GM18951 (cell line): ENCODE measurements around the gene SF3B3.
"Not testable (repeated sequence)": the region's sequence is repeated elsewhere in the genome, so short reads cannot be mapped to it uniquely, and the experiment has no call there.

Source experiments
- POLR2A ChIP-seq: IDR thresholded peaks from 4 replicates; pipeline ENCODE4 v1.6.1; 2011; ENCODE audit warnings: mild to moderate bottlenecking; ENCODE audit not compliant: insufficient read length, insufficient read depth; ENCODE audit errors: extremely low read depth
- in situ Hi-C: fragments of 300-500 bp; cut with MboI; formaldehyde crosslinking; loops from one replicate; pipeline ENCODE4 v1.12.0; 2022; ENCODE audit warnings: low sequenced_read_pairs, mixed read lengths, inconsistent platforms; ENCODE audit not compliant: unreplicated experiment

SF3B3 gene

GRCh38 chr16:70523076-70523742 lies 407 bp upstream of the SF3B3 start, which contains the start of gene COG4:
Gene COG4, minus strand, starts transcription at chr16:70523554. Its CDS starts 11 bp downstream, at chr16:70523543.
- in situ Hi-C loops: no loop called here
- TF ChIP-seq POLR2A: peak; percentile 87

- in situ Hi-C loops: not testable (repeated sequence)
These were observed 796 bp downstream of the SF3B3 start for GRCh38 chr16:70524399-70524825.

- no peak for TF ChIP-seq POLR2A
- in situ Hi-C loops: no loop called here
These were observed 2.8 kb downstream of the SF3B3 start for GRCh38 chr16:70526403-70526802.

GRCh38 chr16:70527315-70527996 lies 3.8 kb downstream of the SF3B3 start:
- no peak for TF ChIP-seq POLR2A
- in situ Hi-C loops: no loop called here

- no peak for TF ChIP-seq POLR2A
- in situ Hi-C loops: no loop called here
These were observed 5.6 kb downstream of the SF3B3 start for GRCh38 chr16:70529051-70529777.

GRCh38 chr16:70529954-70530353 lies 6.3 kb downstream of the SF3B3 start:
- in situ Hi-C loops: not testable (repeated sequence)

- no peak for TF ChIP-seq POLR2A
- in situ Hi-C loops: no loop called here
These were observed 11.4 kb downstream of the SF3B3 start for GRCh38 chr16:70534971-70535370.

- no peak for TF ChIP-seq POLR2A
- in situ Hi-C loops: no loop called here
These were observed 17.4 kb downstream of the SF3B3 start for GRCh38 chr16:70540994-70541393.

- TF ChIP-seq POLR2A: no peak
- in situ Hi-C loops: no loop called here
These were observed 20.9 kb downstream of the SF3B3 start for GRCh38 chr16:70544548-70544947.

GRCh38 chr16:70548936-70549335 lies 25.3 kb downstream of the SF3B3 start:
- no peak for TF ChIP-seq POLR2A
- in situ Hi-C loops: no loop called here

- in situ Hi-C loops: no loop called here
- TF ChIP-seq POLR2A: no peak
These were observed 26.5 kb downstream of the SF3B3 start for GRCh38 chr16:70550082-70550481.

GRCh38 chr16:70551788-70552187 lies 28.2 kb downstream of the SF3B3 start:
- TF ChIP-seq POLR2A: no peak
- in situ Hi-C loops: no loop called here

GRCh38 chr16:70552675-70553074 lies 29.1 kb downstream of the SF3B3 start:
- no peak for TF ChIP-seq POLR2A
- in situ Hi-C loops: no loop called here

- no peak for TF ChIP-seq POLR2A
- in situ Hi-C loops: no loop called here
These were observed 30.0 kb downstream of the SF3B3 start for GRCh38 chr16:70553645-70554044.
